Gastroesophageal sphincter (tissue), 3 donors: ENCODE measurements around the gene PCGF3.

ENCODE experiments used
- CTCF ChIP-seq, 4 experiments: fragments of 200-600 bp in 2 of 4; fragments of 450-650 bp in 2 of 4; sonication (generic) in 1 of 4; IDR thresholded peaks; one replicate each; pipeline ENCODE4 v1.5.1; 2017 to 2019; ENCODE audit warnings: antibody characterized with exemption in 4 of 4, mild to moderate bottlenecking in 2 of 4, moderate library complexity in 2 of 4
- EP300 ChIP-seq: sonication (generic); formaldehyde crosslinking; IDR thresholded peaks from one replicate; pipeline ENCODE4 v1.6.1; 2017; ENCODE audit warnings: antibody characterized with exemption, mild to moderate bottlenecking
- POLR2A ChIP-seq, 2 donors: fragments of 450-650 bp; IDR thresholded peaks; one replicate each; pipeline ENCODE4 v1.6.1; 2017; ENCODE audit warnings: antibody characterized with exemption in 2 of 2, mild to moderate bottlenecking in 2 of 2, moderate library complexity in 1 of 2
- POLR2AphosphoS5 ChIP-seq: sonication (generic); formaldehyde crosslinking; IDR thresholded peaks from one replicate; pipeline ENCODE4 v1.6.1; 2017; ENCODE audit warnings: antibody characterized with exemption

- TF ChIP-seq CTCF (IDR thresholded peaks at IDR 0.05) (no peak), POLR2AphosphoS5 (no peak), EP300 (no peak), POLR2A (IDR thresholded peaks at IDR 0.05) (no peak)
These were observed 24.9 kb downstream of the PCGF3 start for GRCh38 chr4:730511-730910.
